Measurements from ENCODE around the gene ZSCAN25. TPM values are rescaled to one million over a fixed set of nuclear protein-coding genes. Genes with fewer than 3 reads are reported as not detected.

Gene ZSCAN25
- total RNA-seq, 4 donors from 2014 or later = 23.2 to 34.1 (median 30.2) TPM

DNA sequence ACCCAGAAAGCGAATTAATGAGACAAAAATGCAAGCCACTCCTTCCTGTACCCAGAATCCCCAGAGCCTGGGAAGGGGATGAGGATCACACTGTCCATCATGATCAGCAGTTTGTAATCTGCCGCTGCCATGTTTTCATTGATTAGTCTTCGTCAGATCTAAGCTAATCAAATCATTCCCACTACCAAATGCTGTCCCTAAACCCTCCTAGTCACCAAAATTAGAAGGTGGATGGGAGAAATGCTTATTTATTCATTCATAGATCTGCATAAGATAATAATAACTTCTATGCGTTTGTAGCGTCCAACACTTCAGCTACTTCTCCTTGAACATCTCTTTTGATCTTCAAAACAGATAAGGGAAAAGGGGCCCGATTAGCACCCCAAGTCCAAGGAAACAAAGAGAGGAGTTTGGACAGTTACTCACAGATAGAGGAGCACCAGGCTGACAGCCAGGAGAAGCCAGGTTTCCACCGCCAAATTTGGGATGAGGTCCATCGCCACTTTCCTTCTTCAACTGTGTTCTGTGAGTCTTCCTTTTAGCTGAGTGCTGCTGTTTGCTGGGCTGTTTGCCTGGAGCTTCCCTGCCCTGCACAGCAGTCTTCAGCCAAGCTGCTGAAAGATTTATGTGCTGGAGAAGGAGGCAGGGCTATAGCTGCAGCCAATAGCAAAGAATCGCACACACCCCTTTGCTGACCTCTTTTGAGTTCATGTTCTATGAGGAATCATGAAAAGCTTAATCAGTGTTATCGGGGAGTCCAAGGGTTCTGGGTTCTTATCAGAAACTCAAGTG lies 62.9 kb downstream of the ZSCAN25 start, which contains the start of gene CYP3A5:
CYP3A5 (minus strand) TSS at position 597 of the 792 bp plus-strand sequence; CDS start at position 497, 100 bp downstream.
- TF ChIP-seq EP300 (IDR thresholded peaks at IDR 0.05) (no peak), POLR2A (IDR thresholded peaks at IDR 0.05) (no peak), CTCF (IDR thresholded peaks at IDR 0.05) (no peak)
- no peaks in the 10 kb centered on the region for H3K27me3 ChIP-seq
- H3K4me1 ChIP-seq = no peaks in the 10 kb centered on the region
- peak within 1 kb of the TSS in 1 of 4 donors; percentile 43 for H3K27ac ChIP-seq
- H3K36me3 ChIP-seq = peaks cover 0 to 6% (median 0%) of the 10 kb centered on the region in 3 donors
- no peak for DNase-seq (ENCODE audit: low spot score in 2 of 2)
- WGBS, 2 donors = 74 to 80% methylated on average over 10 of the region's 10 CpGs
- peaks cover 0 to 26% (median 0%) of the 10 kb centered on the region in 4 donors for H3K9me3 ChIP-seq
- peak within 1 kb of the TSS in 1 of 4 donors; percentile 7 for H3K4me3 ChIP-seq

Other genes starting within 250 kb of the ZSCAN25 start
- 100 to 1,000 TPM; 178 to 337 (median 306) TPM for gene ARPC1B, start 242.2 kb upstream of the ZSCAN25 start, total RNA-seq
- gene PDAP1, start 208.3 kb upstream of the ZSCAN25 start, total RNA-seq = 100 to 1,000 TPM in 1 of 4 donors, 10 to 100 TPM in 3; 65.4 to 107 (median 68.8) TPM
- 10 to 100 TPM; 55.9 to 87.3 (median 75.8) TPM for gene BUD31, start 208.0 kb upstream of the ZSCAN25 start, total RNA-seq
- 10 to 100 TPM in 2 of 4 donors, 1 to 10 TPM in 2; 6.9 to 10.8 (median 9.5) TPM for gene PTCD1, start 178.1 kb upstream of the ZSCAN25 start, total RNA-seq
- gene CPSF4, start 178.0 kb upstream of the ZSCAN25 start, total RNA-seq = 10 to 100 TPM; 34.3 to 77.9 (median 50.1) TPM
- gene ATP5MF, start 150.8 kb upstream of the ZSCAN25 start, total RNA-seq = 100 to 1,000 TPM; 127 to 656 (median 375) TPM
- 10 to 100 TPM in 3 of 4 donors, 1 to 10 TPM in 1; 7.4 to 16.5 (median 12.1) TPM for gene ZNF789, start 144.1 kb upstream of the ZSCAN25 start, total RNA-seq
- gene ZNF394, start 116.7 kb upstream of the ZSCAN25 start, total RNA-seq = 10 to 100 TPM; 36.9 to 47.3 (median 44.5) TPM
- 10 to 100 TPM in 2 of 4 donors, 1 to 10 TPM in 2; 9.0 to 11.7 (median 9.9) TPM for gene ZKSCAN5, start 112.3 kb upstream of the ZSCAN25 start, total RNA-seq
- 1 to 10 TPM; 4.8 to 8.8 (median 5.6) TPM for gene FAM200A, start 64.8 kb upstream of the ZSCAN25 start, total RNA-seq
- 100 to 1,000 TPM in 2 of 4 donors, 10 to 100 TPM in 2; 90.8 to 140 (median 104) TPM for gene ZNF655, start 58.3 kb upstream of the ZSCAN25 start, total RNA-seq
- 1 to 10 TPM in 3 of 4 donors, not detected in 1; 1.2 to 1.8 (median 1.5) TPM for gene TMEM225B, start 18.7 kb upstream of the ZSCAN25 start, total RNA-seq
- 10 to 100 TPM in 2 of 4 donors, 1 to 10 TPM in 2; 2.4 to 42.9 (median 10.7) TPM for gene CYP3A5, start 63.0 kb downstream of the ZSCAN25 start, total RNA-seq
- under 1 TPM in 1 of 4 donors, not detected in 3; 0.22 TPM for gene CYP3A7, start 118.2 kb downstream of the ZSCAN25 start, total RNA-seq
- 1 to 10 TPM in 1 of 4 donors, under 1 TPM in 1, not detected in 2; 0.22 to 1.5 TPM for gene CYP3A4, start 167.2 kb downstream of the ZSCAN25 start, total RNA-seq
- not detected for gene CYP3A43, start 211.1 kb downstream of the ZSCAN25 start, total RNA-seq